ENCODE results near the gene ERCC6. TPM values are rescaled to one million over a fixed set of nuclear protein-coding genes. Genes with fewer than 3 reads are reported as not detected.

The ERCC6 gene
- total RNA-seq, 1 donor = 10.5 TPM

GRCh38 chr10:49512121-49512809 is 26.7 kb downstream of the ERCC6 start:
- peak in 2 of 3 donors; percentile 30 to 53 for DNase-seq (ENCODE audit: low read depth in 2 of 3, low spot score in 2 of 3)

GRCh38 chr10:49509771-49510303 is 29.1 kb downstream of the ERCC6 start:
- DNase-seq (ENCODE audit: low read depth in 2 of 3, low spot score in 2 of 3) = no peak

- no peak for DNase-seq (ENCODE audit: low read depth in 2 of 3, low spot score in 2 of 3)
Observed at GRCh38 chr10:49508654-49509053, 30.3 kb downstream of the ERCC6 start.

- peak in 1 of 3 donors; percentile 11 for DNase-seq (ENCODE audit: low read depth in 2 of 3, low spot score in 2 of 3)
Observed at GRCh38 chr10:49508249-49508648, 30.7 kb downstream of the ERCC6 start.

- DNase-seq (ENCODE audit: low read depth in 2 of 3, low spot score in 2 of 3) = no peak
Observed at GRCh38 chr10:49505589-49505988, 33.3 kb downstream of the ERCC6 start.

GRCh38 chr10:49505076-49505475 is 33.8 kb downstream of the ERCC6 start:
- DNase-seq (ENCODE audit: low read depth in 2 of 3, low spot score in 2 of 3) = no peak

GRCh38 chr10:49504528-49504927 is 34.4 kb downstream of the ERCC6 start:
- DNase-seq (ENCODE audit: low read depth in 2 of 3, low spot score in 2 of 3) = no peak

GRCh38 chr10:49502358-49502757 is 36.6 kb downstream of the ERCC6 start:
- DNase-seq (ENCODE audit: low read depth in 2 of 3, low spot score in 2 of 3) = no peak

- no peak for DNase-seq (ENCODE audit: low read depth in 2 of 3, low spot score in 2 of 3)
Observed at GRCh38 chr10:49500412-49500811, 38.5 kb downstream of the ERCC6 start.

GRCh38 chr10:49499305-49499851 is 39.5 kb downstream of the ERCC6 start:
- DNase-seq (ENCODE audit: low read depth in 2 of 3, low spot score in 2 of 3) = no peak

GRCh38 chr10:49498425-49498824 is 40.5 kb downstream of the ERCC6 start:
- no peak for DNase-seq (ENCODE audit: low read depth in 2 of 3, low spot score in 2 of 3)

GRCh38 chr10:49497358-49497757 is 41.6 kb downstream of the ERCC6 start:
- no peak for DNase-seq (ENCODE audit: low read depth in 2 of 3, low spot score in 2 of 3)

- DNase-seq (ENCODE audit: low read depth in 2 of 3, low spot score in 2 of 3) = peak in 1 of 3 donors; percentile 37
Observed at GRCh38 chr10:49488056-49488717, 50.7 kb downstream of the ERCC6 start.

- no peak for DNase-seq (ENCODE audit: low read depth in 2 of 3, low spot score in 2 of 3)
Observed at GRCh38 chr10:49486738-49487137, 52.2 kb downstream of the ERCC6 start.

GRCh38 chr10:49486009-49486408 is 52.9 kb downstream of the ERCC6 start:
- DNase-seq (ENCODE audit: low read depth in 2 of 3, low spot score in 2 of 3) = no peak

GRCh38 chr10:49484486-49485235 is 54.3 kb downstream of the ERCC6 start:
- DNase-seq (ENCODE audit: low read depth in 2 of 3, low spot score in 2 of 3) = no peak

- no peak for DNase-seq (ENCODE audit: low read depth in 2 of 3, low spot score in 2 of 3)
Observed at GRCh38 chr10:49478819-49479218, 60.1 kb downstream of the ERCC6 start.

GRCh38 chr10:49474901-49475300 is 64.0 kb downstream of the ERCC6 start:
- DNase-seq (ENCODE audit: low read depth in 2 of 3, low spot score in 2 of 3) = no peak

GRCh38 chr10:49471532-49471931 is 67.4 kb downstream of the ERCC6 start:
- DNase-seq (ENCODE audit: low read depth in 2 of 3, low spot score in 2 of 3) = no peak

- DNase-seq (ENCODE audit: low read depth in 2 of 3, low spot score in 2 of 3) = no peak
Observed at GRCh38 chr10:49465736-49466135, 73.2 kb downstream of the ERCC6 start.
